ENCODE measurements around the gene ERBB4.

- no peak for TF ChIP-seq CTCF (IDR thresholded peaks at IDR 0.05)
- no peak for TF ChIP-seq ZFX (IDR thresholded peaks at IDR 0.05; ENCODE audit: borderline replicate concordance)
These were observed 501.5 kb downstream of the ERBB4 start for GRCh38 chr2:212037062-212037461.

All from 22Rv1 (cell line).